ENCODE measurements around the gene MYRFL.

MYRFL gene

DNA sequence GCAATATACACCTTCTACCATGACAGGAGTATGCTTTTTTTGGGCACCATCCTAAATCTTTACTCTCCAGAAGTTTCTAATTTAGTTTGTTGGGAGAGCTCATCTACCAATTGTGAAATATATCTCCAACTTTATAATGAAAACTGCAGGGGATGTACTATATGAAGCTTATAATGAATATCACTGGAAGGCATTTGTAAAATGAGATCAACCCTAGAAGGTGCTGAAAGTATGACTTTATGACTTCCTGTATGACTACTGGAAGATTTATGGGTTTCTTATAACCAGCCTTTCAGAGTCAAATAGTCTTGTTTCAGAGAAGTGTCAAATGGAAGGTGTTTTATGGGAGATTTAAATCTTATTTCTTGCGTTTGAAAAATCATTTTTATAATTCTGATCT lies 122.9 kb downstream of the MYRFL start:
- Mint-ChIP-seq H3K4me1 (no peaks in the 10 kb centered on the region), H3K36me3 (no peaks in the 10 kb centered on the region), H3K4me3 (no peak overlapping the region), H3K27me3 (no peaks in the 10 kb centered on the region), H3K9me3 (no peaks in the 10 kb centered on the region), H3K27ac (no peak overlapping the region)
- DNase-seq (no peak), ATAC-seq (replicated peaks) (no peak)

DNA sequence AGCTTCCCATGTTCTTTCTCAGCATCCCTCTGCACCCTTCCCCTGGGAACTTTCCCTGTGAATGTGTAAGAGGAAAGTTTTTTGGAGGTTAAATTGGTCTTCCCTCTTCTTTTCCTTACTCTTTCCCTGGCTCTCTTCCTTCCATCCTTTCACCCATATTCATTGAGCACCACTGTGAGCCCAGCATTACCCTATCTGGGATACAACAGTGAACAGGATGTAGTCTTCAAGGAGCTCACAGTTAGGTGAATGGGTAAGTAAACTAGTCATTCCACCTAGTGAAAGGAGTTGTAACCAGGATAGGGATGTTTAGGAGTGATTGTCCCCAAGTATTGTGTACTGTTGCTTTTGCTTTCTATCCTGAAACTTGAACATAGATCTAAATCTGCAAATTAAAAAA lies 123.8 kb downstream of the MYRFL start:
- H3K4me3 Mint-ChIP-seq: no peak overlapping the region
- H3K9me3 Mint-ChIP-seq: no peaks in the 10 kb centered on the region
- H3K4me1 Mint-ChIP-seq: no peaks in the 10 kb centered on the region
- H3K27ac Mint-ChIP-seq: no peak overlapping the region
- no peaks in the 10 kb centered on the region for H3K27me3 Mint-ChIP-seq
- H3K36me3 Mint-ChIP-seq: no peaks in the 10 kb centered on the region
- DNase-seq (no peak), ATAC-seq (replicated peaks) (no peak)

DNA sequence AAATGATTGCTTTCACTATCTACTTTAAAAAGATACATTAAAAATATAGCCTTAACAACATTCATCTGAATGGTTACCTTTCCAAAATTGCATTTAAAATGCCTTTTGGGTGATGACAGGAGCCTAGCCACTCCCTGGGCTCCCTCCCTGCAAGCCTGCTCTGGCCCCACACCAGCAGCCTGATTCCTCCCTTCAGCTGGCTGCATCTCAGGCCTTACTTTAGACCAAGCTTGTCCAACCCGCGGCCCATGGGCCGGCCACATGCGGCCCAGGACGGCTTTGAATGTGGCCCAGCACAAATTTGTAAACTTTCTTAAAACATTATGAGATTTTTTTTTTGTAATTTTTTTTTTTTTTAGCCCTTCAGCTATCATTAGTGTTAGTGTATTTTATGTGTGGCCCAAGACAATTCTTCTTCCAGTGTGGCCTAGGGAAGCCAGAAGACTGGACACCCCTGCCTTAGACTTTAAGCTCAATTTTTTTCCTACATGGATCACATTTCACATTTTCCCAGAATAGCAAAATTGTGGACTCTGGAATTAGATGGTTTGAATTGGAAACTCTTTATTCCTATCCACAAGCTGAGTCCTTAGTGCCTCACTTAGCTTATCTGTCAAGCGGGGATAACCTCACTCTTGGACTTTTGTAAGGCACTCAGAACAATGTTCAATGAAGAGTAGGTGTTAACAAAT lies 124.4 kb downstream of the MYRFL start:
- no peaks in the 10 kb centered on the region for H3K27me3 Mint-ChIP-seq
- no peak for DNase-seq
- no peak overlapping the region for H3K27ac Mint-ChIP-seq
- no peaks in the 10 kb centered on the region for H3K9me3 Mint-ChIP-seq
- H3K4me1 Mint-ChIP-seq: no peaks in the 10 kb centered on the region
- no peaks in the 10 kb centered on the region for H3K36me3 Mint-ChIP-seq
- no peak for ATAC-seq (replicated peaks)
- H3K4me3 Mint-ChIP-seq: no peak overlapping the region

DNA sequence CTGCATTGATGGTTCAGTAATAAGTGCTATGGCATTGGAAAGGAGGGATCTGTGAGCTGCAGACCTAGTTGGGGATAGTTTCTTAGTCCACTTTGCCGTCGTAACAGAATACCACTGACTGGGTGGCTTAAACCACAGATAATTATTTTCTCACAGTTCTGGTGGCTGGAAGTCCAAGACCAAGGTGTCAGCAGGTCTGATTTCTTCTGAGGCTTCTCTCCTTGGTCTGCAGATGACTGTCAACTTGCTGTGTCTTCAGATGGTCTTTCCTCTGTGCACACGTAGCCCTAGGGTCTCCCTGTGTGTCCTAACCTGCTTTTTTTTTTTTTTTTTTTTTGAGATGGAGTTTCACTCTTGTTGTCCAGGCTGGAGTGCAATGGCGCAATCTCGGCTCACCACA lies 126.1 kb downstream of the MYRFL start:
- Mint-ChIP-seq H3K27ac (no peak overlapping the region), H3K4me3 (no peak overlapping the region), H3K4me1 (no peaks in the 10 kb centered on the region), H3K27me3 (no peaks in the 10 kb centered on the region), H3K36me3 (no peaks in the 10 kb centered on the region), H3K9me3 (no peaks in the 10 kb centered on the region)
- ATAC-seq (replicated peaks) (no peak), DNase-seq (no peak)

DNA sequence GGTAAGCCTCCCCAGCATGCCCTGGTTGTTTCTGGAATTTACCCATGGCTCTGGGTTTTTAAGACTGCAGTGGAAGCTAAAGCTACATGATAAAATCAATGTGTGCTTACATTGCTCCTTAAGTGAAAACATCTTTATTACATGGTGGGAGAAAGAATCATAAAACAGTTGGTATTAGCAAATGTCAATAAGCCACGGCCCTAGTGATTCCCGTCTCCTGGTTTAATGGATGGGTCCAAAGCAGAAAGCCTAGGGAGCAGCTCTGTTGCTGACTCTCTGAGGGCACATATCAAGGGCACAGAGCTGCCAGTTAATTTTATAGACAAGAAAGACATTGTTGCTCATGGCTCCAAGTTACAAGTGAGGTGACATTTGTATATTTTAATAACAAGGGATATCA lies 127.9 kb downstream of the MYRFL start:
- Mint-ChIP-seq H3K36me3 (no peaks in the 10 kb centered on the region), H3K27ac (no peak overlapping the region), H3K27me3 (no peaks in the 10 kb centered on the region), H3K4me1 (no peaks in the 10 kb centered on the region), H3K9me3 (no peaks in the 10 kb centered on the region), H3K4me3 (no peak overlapping the region)
- ATAC-seq (replicated peaks) (no peak), DNase-seq (no peak)

DNA sequence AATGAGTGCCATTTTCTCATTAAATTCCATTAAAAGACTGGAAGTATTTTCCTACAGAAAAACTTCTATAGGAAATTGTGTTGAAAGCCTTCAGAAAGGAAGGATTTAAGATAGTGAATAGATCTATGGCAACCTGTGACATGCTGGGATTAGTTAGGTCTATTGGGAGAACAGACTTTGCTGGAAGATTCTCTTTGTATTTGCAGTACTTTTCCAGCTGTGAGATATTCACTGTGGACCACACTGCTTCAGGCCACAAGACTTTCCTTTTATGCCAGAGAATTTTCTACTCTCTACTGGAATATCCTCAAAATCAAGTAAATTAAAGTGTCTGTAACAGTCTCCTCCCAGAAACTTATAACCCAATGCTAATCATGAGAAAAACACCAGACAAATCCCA lies 136.2 kb downstream of the MYRFL start:
- H3K4me3 Mint-ChIP-seq: no peak overlapping the region
- ATAC-seq (replicated peaks) (no peak), DNase-seq (no peak)
- peaks cover 0 to 5% of the 10 kb centered on the region in 2 donors for H3K4me1 Mint-ChIP-seq
- H3K27ac Mint-ChIP-seq: no peak overlapping the region
- no peaks in the 10 kb centered on the region for H3K36me3 Mint-ChIP-seq
- H3K27me3 Mint-ChIP-seq: no peaks in the 10 kb centered on the region
- H3K9me3 Mint-ChIP-seq: peaks cover 0 to 1% of the 10 kb centered on the region in 2 donors

DNA sequence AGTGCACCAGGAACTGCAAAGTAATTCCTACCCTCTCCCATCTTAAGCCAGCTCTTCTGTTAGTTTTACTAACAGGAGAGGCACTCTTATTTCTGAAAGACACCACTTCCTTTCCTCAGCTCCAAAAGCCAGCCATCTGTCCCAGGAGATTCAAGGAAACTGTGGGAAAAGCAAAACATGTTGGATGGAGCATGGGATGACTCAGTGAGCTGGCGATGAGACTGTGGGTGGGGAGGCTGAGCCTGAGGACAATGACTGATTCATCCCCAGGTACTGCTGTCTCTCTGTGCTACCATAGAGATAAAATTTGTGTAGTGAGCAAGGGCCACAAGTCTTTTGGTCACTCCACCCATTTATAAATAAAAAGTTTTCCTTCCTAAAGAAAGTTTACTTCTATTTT lies 141.4 kb downstream of the MYRFL start:
- H3K36me3 Mint-ChIP-seq: no peaks in the 10 kb centered on the region
- no peak overlapping the region for H3K4me3 Mint-ChIP-seq
- ATAC-seq (replicated peaks) (no peak), DNase-seq (no peak)
- peaks cover 0 to 5% of the 10 kb centered on the region in 2 donors for H3K4me1 Mint-ChIP-seq
- no peaks in the 10 kb centered on the region for H3K27me3 Mint-ChIP-seq
- peaks cover 0 to 1% of the 10 kb centered on the region in 2 donors for H3K9me3 Mint-ChIP-seq
- H3K27ac Mint-ChIP-seq: no peak overlapping the region

DNA sequence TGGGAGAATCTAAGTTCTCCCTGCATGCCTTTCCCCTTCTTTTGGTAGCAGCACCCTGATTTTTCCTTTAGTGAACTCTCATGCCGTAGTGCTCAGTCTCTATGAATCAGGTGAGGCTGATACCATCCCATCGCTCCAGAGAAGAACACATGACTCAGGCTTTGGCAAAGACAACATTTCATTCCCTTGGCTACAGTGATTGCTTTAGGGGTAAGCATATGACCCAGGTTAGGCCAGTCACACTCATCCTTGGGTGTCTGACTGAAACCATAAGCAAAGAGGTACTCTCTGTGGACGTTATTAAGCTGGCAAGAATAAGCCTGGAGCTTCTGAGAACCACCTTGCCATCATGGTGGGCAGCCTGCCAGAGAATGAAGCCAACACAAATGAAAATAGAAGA lies 141.8 kb downstream of the MYRFL start:
- no peaks in the 10 kb centered on the region for H3K27me3 Mint-ChIP-seq
- ATAC-seq (replicated peaks) (no peak), DNase-seq (no peak)
- peaks cover 0 to 5% of the 10 kb centered on the region in 2 donors for H3K4me1 Mint-ChIP-seq
- H3K36me3 Mint-ChIP-seq: no peaks in the 10 kb centered on the region
- no peak overlapping the region for H3K4me3 Mint-ChIP-seq
- peaks cover 0 to under 1% of the 10 kb centered on the region in 2 donors for H3K9me3 Mint-ChIP-seq
- H3K27ac Mint-ChIP-seq: no peak overlapping the region

DNA sequence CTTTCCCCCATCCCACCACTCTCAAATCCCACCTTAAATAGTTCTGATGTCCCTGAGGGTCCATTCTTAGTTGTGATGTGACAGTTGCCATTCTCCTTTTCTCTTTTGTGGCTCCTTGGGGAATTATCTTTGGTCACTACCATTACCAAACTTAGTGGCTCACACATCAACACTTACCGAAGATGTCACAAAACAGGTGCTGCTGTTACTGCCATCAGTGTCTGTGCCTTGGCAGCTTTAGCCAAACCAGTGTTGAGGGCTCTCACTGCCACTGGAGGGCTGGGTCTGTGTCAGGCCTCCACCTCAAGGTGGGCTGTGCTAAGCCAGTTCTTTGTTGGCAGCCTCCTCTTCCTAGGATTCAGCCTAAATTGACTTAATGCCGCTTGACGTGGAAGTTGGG lies 144.0 kb downstream of the MYRFL start:
- no peaks in the 10 kb centered on the region for H3K36me3 Mint-ChIP-seq
- no peak overlapping the region for H3K27ac Mint-ChIP-seq
- H3K27me3 Mint-ChIP-seq: no peaks in the 10 kb centered on the region
- DNase-seq: no peak
- no peaks in the 10 kb centered on the region for H3K9me3 Mint-ChIP-seq
- ATAC-seq (replicated peaks): no peak
- H3K4me3 Mint-ChIP-seq: no peak overlapping the region
- peaks cover 0 to 5% of the 10 kb centered on the region in 2 donors for H3K4me1 Mint-ChIP-seq

DNA sequence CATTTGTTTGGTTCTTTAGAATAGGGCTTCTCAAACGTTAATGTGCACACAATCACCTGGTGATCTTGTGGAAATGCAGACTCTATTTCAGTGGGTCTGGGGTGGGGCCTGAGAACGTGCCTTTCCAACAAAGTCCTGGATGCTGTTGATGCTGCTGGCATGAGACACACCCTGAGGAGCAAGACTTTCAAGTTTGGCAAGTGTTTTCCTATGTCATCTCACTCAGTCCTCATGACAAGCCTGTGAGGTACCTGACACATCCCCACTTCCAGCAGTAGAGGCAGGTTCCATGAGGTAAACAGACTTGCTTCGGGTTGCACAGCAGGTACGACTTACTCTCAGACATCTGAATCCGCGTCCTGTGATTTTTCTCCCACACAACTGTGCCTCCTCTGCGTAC lies 147.1 kb downstream of the MYRFL start:
- Mint-ChIP-seq H3K27me3 (no peaks in the 10 kb centered on the region), H3K36me3 (no peaks in the 10 kb centered on the region), H3K4me1 (no peaks in the 10 kb centered on the region), H3K27ac (no peak overlapping the region), H3K9me3 (no peaks in the 10 kb centered on the region), H3K4me3 (no peak overlapping the region)
- DNase-seq (no peak), ATAC-seq (replicated peaks) (no peak)

DNA sequence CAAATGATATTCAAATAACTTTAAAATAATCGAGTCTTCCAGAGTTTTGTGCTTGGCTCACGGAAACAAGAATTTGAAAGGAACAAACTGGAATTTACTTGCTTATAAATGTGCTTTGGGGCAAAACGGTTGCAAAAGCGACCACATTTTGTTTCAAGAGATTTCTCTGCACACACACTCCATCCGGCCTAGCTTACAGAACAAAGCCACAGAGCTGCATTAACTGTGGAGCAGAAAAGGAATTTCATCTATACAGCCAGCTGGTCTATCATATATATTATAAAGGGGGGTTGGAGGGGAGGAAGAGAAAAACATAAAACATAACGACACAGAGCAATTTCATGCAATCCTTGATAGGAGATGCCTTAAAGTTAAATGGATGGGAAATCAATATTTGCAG lies 153.0 kb downstream of the MYRFL start:
- no peaks in the 10 kb centered on the region for H3K9me3 Mint-ChIP-seq
- no peaks in the 10 kb centered on the region for H3K36me3 Mint-ChIP-seq
- no peak for ATAC-seq (replicated peaks)
- H3K4me1 Mint-ChIP-seq: no peaks in the 10 kb centered on the region
- H3K4me3 Mint-ChIP-seq: no peak overlapping the region
- no peak for DNase-seq
- H3K27ac Mint-ChIP-seq: no peak overlapping the region
- H3K27me3 Mint-ChIP-seq: no peaks in the 10 kb centered on the region

DNA sequence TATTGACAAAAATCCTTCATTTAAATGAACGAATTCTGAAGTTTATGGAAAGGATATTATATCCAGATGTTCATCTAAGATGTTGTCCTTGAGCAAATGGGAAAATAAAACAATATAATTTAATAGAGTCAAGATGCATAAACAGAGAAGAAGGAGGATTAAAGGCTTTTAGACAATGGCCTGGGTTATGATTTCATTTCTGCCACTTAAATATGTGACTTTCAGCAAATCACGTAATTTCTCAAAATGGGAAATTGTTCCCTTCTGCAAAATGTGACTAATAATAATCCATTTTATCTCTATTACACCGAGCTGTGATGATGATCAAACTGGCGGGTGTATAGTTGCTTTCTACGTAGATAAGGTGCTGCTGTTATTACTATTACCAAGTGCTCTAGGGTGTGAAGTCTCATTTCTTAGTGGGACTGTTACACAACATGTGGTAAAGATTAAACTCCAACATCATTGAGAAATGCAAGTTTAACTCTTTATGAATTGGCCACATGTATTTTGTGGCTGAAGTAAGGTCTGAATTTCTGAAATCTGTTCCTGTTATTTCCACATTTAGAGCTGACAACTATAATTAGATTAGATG lies 157.0 kb downstream of the MYRFL start:
- Mint-ChIP-seq H3K36me3 (no peaks in the 10 kb centered on the region), H3K4me3 (no peak overlapping the region), H3K27ac (no peak overlapping the region)

DNA sequence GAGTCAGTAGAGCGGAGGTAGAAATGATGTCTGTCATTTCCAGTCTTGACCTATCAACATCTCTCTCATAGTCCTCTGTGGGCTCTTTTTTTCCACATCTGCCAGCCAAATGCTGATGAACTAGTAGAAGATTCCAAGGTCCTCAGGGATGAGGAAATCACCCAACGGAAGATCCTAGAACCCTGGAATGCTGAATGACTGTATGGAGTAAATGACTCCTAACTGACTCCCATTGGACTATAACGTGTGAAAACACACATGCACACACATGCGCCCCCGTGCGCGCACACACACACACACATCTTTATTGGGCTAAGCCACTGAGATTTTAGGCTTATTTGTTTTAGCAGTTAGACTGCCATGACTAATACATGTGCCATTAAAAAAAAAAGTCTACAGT lies 159.2 kb downstream of the MYRFL start:
- H3K4me3 Mint-ChIP-seq: no peak overlapping the region
- no peak overlapping the region for H3K27ac Mint-ChIP-seq
- DNase-seq (no peak), ATAC-seq (replicated peaks) (no peak)
- no peaks in the 10 kb centered on the region for H3K4me1 Mint-ChIP-seq
- peaks cover 0 to 1% of the 10 kb centered on the region in 2 donors for H3K9me3 Mint-ChIP-seq
- H3K36me3 Mint-ChIP-seq: no peaks in the 10 kb centered on the region
- H3K27me3 Mint-ChIP-seq: peaks cover 0 to 7% of the 10 kb centered on the region in 2 donors

More for the DNA sequence above, 157.0 kb downstream of the MYRFL start:
- Mint-ChIP-seq H3K4me1 (no peaks in the 10 kb centered on the region), H3K27me3 (peaks cover 0 to 7% of the 10 kb centered on the region in 2 donors), H3K9me3 (peaks cover 0 to 1% of the 10 kb centered on the region in 2 donors)
- no peak for ATAC-seq (replicated peaks)
- no peak for DNase-seq

DNA sequence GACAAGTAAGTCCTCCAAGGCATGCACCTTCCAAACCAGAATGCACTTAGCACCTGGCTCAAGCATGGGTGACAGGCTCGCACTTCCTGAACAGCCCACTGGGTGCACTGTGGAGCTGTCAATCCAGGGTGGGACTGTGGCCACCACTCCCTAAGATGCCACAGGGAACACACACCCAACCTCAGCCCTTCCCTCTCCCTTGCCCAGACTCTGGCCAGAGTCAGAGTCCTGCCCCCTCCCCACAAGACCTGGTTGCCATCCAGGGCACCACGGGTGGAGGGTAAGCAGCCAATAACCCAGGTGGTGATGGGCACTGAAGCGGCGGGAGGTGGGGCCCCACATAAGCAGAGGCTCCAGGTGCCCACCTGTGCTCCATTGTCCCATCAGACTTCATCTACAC lies 160.6 kb downstream of the MYRFL start:
- peaks cover 0 to 1% of the 10 kb centered on the region in 2 donors for H3K9me3 Mint-ChIP-seq
- no peak overlapping the region for H3K27ac Mint-ChIP-seq
- peaks cover 0 to 7% of the 10 kb centered on the region in 2 donors for H3K27me3 Mint-ChIP-seq
- DNase-seq: peak; percentile 1
- peak; percentile 53 to 67 for ATAC-seq (replicated peaks)
- H3K36me3 Mint-ChIP-seq: no peaks in the 10 kb centered on the region
- no peak overlapping the region for H3K4me3 Mint-ChIP-seq
- H3K4me1 Mint-ChIP-seq: no peaks in the 10 kb centered on the region

DNA sequence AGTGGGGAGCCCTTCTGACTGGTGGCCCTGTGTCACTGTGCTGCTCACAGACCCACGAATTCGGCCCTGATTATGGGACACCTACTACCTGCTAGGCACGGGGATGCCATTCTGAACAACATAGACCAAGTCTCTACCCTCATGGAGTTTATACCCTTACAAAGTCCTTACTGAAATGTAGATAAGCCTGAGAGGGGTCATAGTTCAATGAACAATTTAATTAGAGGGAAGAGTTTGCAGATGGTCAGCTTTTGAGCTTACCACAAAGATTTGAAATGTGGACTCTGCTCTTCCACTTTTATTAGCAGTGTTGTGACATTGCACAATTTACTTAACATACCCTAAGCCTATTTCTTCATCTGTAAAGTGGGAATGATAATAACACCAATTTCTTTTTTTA lies 161.1 kb downstream of the MYRFL start:
- ATAC-seq (replicated peaks): no peak

More for the DNA sequence above, 161.1 kb downstream of the MYRFL start:
- peaks cover 0 to 1% of the 10 kb centered on the region in 2 donors for H3K9me3 Mint-ChIP-seq
- H3K27me3 Mint-ChIP-seq: peaks cover 0 to 7% of the 10 kb centered on the region in 2 donors
- no peaks in the 10 kb centered on the region for H3K36me3 Mint-ChIP-seq
- no peak for DNase-seq
- H3K4me3 Mint-ChIP-seq: no peak overlapping the region
- no peaks in the 10 kb centered on the region for H3K4me1 Mint-ChIP-seq
- H3K27ac Mint-ChIP-seq: no peak overlapping the region

Measured in stimulated activated naive B cell treated with anti-CD40 and anti-IgM and Interleukin-4, amounts not matched to agents 10 μg/mL and 1 μg/mL and 100 μg/mL, for 72 hours (primary cell).